HepG2 (cell line): ENCODE results near the gene ARID3C. TPM values are rescaled to one million over a fixed set of nuclear protein-coding genes. Genes with fewer than 3 reads are reported as not detected.

Experiments
- ARHGAP35 ChIP-seq: sonication (generic); formaldehyde crosslinking; IDR thresholded peaks from 2 replicates; pipeline ENCODE4 v1.9.0; 2022; ENCODE audit warnings: mild to moderate bottlenecking, inconsistent platforms, moderate library complexity, missing genetic modification reagents, borderline replicate concordance
- CBX2 ChIP-seq, 2 experiments: fragments of 200-600 bp in 1 of 2; sonication (generic); formaldehyde crosslinking in 1 of 2; IDR thresholded peaks; 2 replicates each; pipeline versions ENCODE4 v1.7.0 to v1.8.1; 2018 to 2022; ENCODE audit warnings: low read depth in 2 of 2, low read length in 1 of 2, mild to moderate bottlenecking in 1 of 2, missing genetic modification reagents in 1 of 2
- NFE2 ChIP-seq: sonication (generic); formaldehyde crosslinking; IDR thresholded peaks from 2 replicates; pipeline ENCODE4 v1.4.0; 2020; ENCODE audit warnings: missing genetic modification reagents
- NRL ChIP-seq: sonication (generic); formaldehyde crosslinking; IDR thresholded peaks from 2 replicates; pipeline ENCODE4 v1.5.0; 2020; ENCODE audit warnings: missing genetic modification reagents, mild to moderate bottlenecking, moderate library complexity, borderline replicate concordance
- POLR2G ChIP-seq: fragments of 200-400 bp; formaldehyde crosslinking; IDR thresholded peaks from 2 replicates; pipeline ENCODE4 v1.6.1; 2018; ENCODE audit warnings: mild to moderate bottlenecking, low read depth, low read length, moderate library complexity
- SAP130 ChIP-seq: IDR thresholded peaks from 2 replicates; pipeline ENCODE4 v1.6.1; 2016; ENCODE audit warnings: low read depth
- TCF12 ChIP-seq, 2 experiments: fragments of 450-650 bp in 1 of 2; sonication (generic) in 1 of 2; formaldehyde crosslinking in 1 of 2; IDR thresholded peaks; 2 replicates each; pipeline versions ENCODE4 v1.6.1 to v1.8.0; 2017 to 2022; ENCODE audit warnings: antibody characterized with exemption in 1 of 2, mild to moderate bottlenecking in 1 of 2, missing genetic modification reagents in 1 of 2, moderate library complexity in 1 of 2
- ZC3H4 ChIP-seq: sonication (generic); formaldehyde crosslinking; IDR thresholded peaks from 2 replicates; pipeline ENCODE4 v1.4.0; 2020; ENCODE audit warnings: missing genetic modification reagents, borderline replicate concordance
- ZNF136 ChIP-seq: sonication (generic); formaldehyde crosslinking; IDR thresholded peaks from 2 replicates; pipeline ENCODE4 v1.8.1; 2022; ENCODE audit warnings: low read depth, mild to moderate bottlenecking, moderate library complexity, missing genetic modification reagents
- ZNF547 ChIP-seq: sonication (generic); formaldehyde crosslinking; IDR thresholded peaks from 2 replicates; pipeline ENCODE4 v1.5.1; 2020; ENCODE audit warnings: mild to moderate bottlenecking, missing genetic modification reagents
- ZSCAN25 ChIP-seq: sonication (generic); formaldehyde crosslinking; IDR thresholded peaks from 2 replicates; pipeline ENCODE4 v1.8.0; 2022; ENCODE audit warnings: mild to moderate bottlenecking, missing genetic modification reagents
- polyA plus RNA-seq, 8 experiments: library from polyadenylated mRNA; depleted of rRNA in 3 of 8; stranded (reverse) in 7 of 8; unstranded in 1 of 8; fragments of >200 nt; fragmentation: Illumina TruSeq in 4 of 8; extraction: Trizol in 4 of 8; gene quantifications; 2 replicates each; pipeline versions ENCODE4 v1.2.1 to v1.2.3, GENCODE V29; 2011 to 2016; ENCODE audit warnings: low read depth in 4 of 8, missing spikeins in 1 of 8, mixed read lengths in 1 of 8; ENCODE audit not compliant: insufficient read depth in 1 of 8
- total RNA-seq, 5 experiments: library from RNA; depleted of rRNA; stranded (reverse); fragments of >200 nt; fragmentation: Illumina TruSeq; extraction: Trizol; gene quantifications; 2 replicates each; pipeline ENCODE4 v1.2.3, GENCODE V29; 2016; ENCODE audit warnings: low read depth in 1 of 5
- TF ChIP-seq, protein P1 (sequence below): sonication (generic); formaldehyde crosslinking; IDR thresholded peaks from 2 replicates; pipeline ENCODE4 v1.4.0; 2020; ENCODE audit warnings: missing genetic modification reagents
- TF ChIP-seq, protein P2 (sequence below): IDR thresholded peaks from 2 replicates; pipeline ENCODE4 v1.6.1; 2016; ENCODE audit warnings: mild to moderate bottlenecking
- TF ChIP-seq, protein P3 (sequence below): sonication (generic); formaldehyde crosslinking; IDR thresholded peaks from 2 replicates; pipeline ENCODE4 v1.4.0; 2020; ENCODE audit warnings: missing genetic modification reagents
- TF ChIP-seq, protein P4 (sequence below): sonication (generic); formaldehyde crosslinking; conservative IDR thresholded peaks from 2 replicates; pipeline ENCODE4 v1.4.0; 2020; ENCODE audit warnings: missing genetic modification reagents

The ARID3C gene
- total and polyA plus RNA-seq, 2 of the 13 experiments (the other 11 are each of a cell fraction or from before 2014, with no cell fraction given) = not detected

DNA sequence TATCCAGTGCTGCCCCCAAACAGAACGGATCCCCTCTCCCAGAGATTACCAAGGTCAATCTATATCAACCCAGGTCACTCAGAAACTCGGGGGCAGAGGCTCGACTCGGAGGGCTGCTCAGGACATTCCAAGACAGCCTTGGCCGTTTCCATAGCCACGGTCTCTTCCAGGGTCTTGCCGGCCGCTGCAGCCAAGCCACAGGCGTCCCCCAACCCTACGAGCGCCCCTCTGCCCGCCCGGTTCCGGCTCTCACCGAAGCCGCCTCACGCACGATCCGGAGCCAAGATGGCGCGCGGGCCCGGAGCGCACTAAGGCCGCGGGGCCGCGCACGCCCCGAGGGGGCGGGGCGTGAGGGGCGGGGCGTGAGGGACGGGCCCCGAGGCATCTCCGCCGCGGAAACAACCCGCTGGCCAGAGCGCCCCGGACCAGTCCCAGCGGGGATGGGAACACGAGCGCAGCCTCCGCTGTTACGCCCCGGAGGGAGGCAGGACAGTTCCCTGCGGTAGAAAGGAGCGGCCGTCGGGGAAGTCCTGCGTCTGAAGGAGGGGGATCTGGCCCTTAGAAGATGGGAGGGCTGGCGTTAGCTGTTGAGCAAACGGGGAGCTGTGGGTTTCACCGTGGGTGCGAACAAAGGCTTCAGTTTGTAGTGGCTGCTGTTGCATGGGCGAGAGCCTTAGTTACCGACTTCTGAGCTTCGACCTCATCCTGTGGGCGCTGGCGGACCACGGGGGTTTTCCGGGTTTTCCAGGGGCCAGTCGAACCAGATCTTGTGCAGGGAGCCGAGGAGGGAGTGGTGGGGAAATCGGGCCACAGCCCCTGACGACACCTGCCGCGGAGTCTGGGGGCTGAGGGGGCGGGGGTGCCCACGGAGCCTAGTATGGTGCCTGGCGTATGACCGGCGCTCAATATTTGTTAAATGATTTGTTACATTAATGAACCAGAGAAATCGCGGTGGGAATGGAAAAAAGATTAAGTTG, 16.8 kb downstream of the ARID3C start, which contains the start of gene RPP25L (continued):
- TF ChIP-seq TCF12 (IDR thresholded peaks at IDR 0.05) = no peak
- TF ChIP-seq TCF12 (CRISPR knock-in tag; IDR thresholded peaks at IDR 0.05) = no peak
- TF ChIP-seq, protein P1, sequence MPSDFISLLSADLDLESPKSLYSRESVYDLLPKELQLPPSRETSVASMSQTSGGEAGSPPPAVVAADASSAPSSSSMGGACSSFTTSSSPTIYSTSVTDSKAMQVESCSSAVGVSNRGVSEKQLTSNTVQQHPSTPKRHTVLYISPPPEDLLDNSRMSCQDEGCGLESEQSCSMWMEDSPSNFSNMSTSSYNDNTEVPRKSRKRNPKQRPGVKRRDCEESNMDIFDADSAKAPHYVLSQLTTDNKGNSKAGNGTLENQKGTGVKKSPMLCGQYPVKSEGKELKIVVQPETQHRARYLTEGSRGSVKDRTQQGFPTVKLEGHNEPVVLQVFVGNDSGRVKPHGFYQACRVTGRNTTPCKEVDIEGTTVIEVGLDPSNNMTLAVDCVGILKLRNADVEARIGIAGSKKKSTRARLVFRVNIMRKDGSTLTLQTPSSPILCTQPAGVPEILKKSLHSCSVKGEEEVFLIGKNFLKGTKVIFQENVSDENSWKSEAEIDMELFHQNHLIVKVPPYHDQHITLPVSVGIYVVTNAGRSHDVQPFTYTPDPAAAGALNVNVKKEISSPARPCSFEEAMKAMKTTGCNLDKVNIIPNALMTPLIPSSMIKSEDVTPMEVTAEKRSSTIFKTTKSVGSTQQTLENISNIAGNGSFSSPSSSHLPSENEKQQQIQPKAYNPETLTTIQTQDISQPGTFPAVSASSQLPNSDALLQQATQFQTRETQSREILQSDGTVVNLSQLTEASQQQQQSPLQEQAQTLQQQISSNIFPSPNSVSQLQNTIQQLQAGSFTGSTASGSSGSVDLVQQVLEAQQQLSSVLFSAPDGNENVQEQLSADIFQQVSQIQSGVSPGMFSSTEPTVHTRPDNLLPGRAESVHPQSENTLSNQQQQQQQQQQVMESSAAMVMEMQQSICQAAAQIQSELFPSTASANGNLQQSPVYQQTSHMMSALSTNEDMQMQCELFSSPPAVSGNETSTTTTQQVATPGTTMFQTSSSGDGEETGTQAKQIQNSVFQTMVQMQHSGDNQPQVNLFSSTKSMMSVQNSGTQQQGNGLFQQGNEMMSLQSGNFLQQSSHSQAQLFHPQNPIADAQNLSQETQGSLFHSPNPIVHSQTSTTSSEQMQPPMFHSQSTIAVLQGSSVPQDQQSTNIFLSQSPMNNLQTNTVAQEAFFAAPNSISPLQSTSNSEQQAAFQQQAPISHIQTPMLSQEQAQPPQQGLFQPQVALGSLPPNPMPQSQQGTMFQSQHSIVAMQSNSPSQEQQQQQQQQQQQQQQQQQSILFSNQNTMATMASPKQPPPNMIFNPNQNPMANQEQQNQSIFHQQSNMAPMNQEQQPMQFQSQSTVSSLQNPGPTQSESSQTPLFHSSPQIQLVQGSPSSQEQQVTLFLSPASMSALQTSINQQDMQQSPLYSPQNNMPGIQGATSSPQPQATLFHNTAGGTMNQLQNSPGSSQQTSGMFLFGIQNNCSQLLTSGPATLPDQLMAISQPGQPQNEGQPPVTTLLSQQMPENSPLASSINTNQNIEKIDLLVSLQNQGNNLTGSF = no peak
- TF ChIP-seq, protein P2, sequence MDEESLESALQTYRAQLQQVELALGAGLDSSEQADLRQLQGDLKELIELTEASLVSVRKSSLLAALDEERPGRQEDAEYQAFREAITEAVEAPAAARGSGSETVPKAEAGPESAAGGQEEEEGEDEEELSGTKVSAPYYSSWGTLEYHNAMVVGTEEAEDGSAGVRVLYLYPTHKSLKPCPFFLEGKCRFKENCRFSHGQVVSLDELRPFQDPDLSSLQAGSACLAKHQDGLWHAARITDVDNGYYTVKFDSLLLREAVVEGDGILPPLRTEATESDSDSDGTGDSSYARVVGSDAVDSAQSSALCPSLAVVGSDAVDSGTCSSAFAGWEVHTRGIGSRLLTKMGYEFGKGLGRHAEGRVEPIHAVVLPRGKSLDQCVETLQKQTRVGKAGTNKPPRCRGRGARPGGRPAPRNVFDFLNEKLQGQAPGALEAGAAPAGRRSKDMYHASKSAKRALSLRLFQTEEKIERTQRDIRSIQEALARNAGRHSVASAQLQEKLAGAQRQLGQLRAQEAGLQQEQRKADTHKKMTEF (CRISPR knock-in tag) = peak; percentile 73; the same call in 1 of the 2 replicates
- TF ChIP-seq SAP130 (CRISPR knock-in tag) = peak; percentile 84
- peak; percentile 97 for TF ChIP-seq POLR2G
- TF ChIP-seq ZNF136 = no peak
- TF ChIP-seq ZSCAN25 (CRISPR knock-in tag) = no peak
- TF ChIP-seq ARHGAP35 (CRISPR knock-in tag) = no peak
- no peak for TF ChIP-seq NFE2 (CRISPR knock-in tag)
- TF ChIP-seq, protein P3, sequence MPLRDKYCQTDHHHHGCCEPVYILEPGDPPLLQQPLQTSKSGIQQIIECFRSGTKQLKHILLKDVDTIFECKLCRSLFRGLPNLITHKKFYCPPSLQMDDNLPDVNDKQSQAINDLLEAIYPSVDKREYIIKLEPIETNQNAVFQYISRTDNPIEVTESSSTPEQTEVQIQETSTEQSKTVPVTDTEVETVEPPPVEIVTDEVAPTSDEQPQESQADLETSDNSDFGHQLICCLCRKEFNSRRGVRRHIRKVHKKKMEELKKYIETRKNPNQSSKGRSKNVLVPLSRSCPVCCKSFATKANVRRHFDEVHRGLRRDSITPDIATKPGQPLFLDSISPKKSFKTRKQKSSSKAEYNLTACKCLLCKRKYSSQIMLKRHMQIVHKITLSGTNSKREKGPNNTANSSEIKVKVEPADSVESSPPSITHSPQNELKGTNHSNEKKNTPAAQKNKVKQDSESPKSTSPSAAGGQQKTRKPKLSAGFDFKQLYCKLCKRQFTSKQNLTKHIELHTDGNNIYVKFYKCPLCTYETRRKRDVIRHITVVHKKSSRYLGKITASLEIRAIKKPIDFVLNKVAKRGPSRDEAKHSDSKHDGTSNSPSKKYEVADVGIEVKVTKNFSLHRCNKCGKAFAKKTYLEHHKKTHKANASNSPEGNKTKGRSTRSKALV (CRISPR knock-in tag) = peak; percentile 13; the same call in 1 of the 2 replicates
- no peak for TF ChIP-seq CBX2 (IDR thresholded peaks at IDR 0.05; ENCODE audit: low read depth, low read length)
- TF ChIP-seq CBX2 (CRISPR knock-in tag; IDR thresholded peaks at IDR 0.05; ENCODE audit: low read depth) = no peak
- TF ChIP-seq, protein P4, sequence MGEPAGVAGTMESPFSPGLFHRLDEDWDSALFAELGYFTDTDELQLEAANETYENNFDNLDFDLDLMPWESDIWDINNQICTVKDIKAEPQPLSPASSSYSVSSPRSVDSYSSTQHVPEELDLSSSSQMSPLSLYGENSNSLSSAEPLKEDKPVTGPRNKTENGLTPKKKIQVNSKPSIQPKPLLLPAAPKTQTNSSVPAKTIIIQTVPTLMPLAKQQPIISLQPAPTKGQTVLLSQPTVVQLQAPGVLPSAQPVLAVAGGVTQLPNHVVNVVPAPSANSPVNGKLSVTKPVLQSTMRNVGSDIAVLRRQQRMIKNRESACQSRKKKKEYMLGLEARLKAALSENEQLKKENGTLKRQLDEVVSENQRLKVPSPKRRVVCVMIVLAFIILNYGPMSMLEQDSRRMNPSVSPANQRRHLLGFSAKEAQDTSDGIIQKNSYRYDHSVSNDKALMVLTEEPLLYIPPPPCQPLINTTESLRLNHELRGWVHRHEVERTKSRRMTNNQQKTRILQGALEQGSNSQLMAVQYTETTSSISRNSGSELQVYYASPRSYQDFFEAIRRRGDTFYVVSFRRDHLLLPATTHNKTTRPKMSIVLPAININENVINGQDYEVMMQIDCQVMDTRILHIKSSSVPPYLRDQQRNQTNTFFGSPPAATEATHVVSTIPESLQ = peak; percentile 83; the same call in 1 of the 2 replicates
- TF ChIP-seq ZC3H4 (CRISPR knock-in tag) = no peak
- TF ChIP-seq NRL (CRISPR knock-in tag) = no peak; the same call in 1 of the 2 replicates
- peak; percentile 72; the same call in 1 of the 2 replicates for TF ChIP-seq ZNF547 (CRISPR knock-in tag)
